Inflammatory macrophage (primary cell): ENCODE data around the gene ITGAD.
A peak's percentile ranks its signal among the peaks of the same experiment; 100 is the strongest.

Source experiments
- DNase-seq, 2 donors: peaks; one replicate each; pipeline ENCODE4 v3.0.0-alpha.2; 2020 to 2022

Gene ITGAD

GRCh38 chr16:31365131-31365865, 27.8 kb upstream of the ITGAD start:
- no peak for DNase-seq

GRCh38 chr16:31367853-31368252, 25.3 kb upstream of the ITGAD start:
- peak; percentile 90 to 95 for DNase-seq

GRCh38 chr16:31371008-31371407, 22.1 kb upstream of the ITGAD start:
- no peak for DNase-seq

DNA sequence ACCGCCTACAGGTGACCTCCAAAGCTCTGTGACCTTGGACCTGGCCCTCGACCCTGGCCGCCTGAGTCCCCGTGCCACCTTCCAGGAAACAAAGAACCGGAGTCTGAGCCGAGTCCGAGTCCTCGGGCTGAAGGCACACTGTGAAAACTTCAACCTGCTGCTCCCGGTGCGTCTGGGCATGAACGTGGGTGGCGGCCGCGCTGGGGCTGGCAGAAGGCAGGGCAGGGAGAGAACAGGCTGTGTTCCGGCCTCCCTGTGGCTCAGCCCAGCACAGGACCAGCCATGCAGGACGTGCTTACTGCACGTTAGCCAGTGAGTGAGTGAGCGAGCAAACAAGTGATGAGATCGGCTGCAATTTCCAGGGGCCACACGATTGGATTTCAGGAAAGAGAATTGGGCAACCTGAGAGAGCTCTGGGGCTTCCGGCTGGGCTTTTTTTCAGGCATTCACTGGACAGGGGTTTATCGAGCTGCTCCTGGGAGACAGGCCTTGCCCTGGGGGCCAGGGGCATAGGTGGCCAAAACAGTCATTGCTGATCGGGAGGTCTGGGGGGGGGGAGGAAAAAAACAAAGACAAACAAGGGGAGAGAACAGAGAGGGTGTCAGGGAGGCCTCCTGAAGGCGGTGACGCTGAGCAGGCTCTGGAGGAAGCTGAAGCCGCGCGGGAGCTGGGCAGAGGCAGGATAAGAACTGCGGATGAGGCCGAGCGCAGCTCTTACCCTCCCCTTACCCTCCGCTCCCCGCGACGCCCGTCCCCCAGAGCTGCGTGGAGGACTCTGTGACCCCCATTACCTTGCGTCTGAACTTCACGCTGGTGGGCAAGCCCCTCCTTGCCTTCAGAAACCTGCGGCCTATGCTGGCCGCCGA, 21.3 kb upstream of the ITGAD start:
- no peak for DNase-seq

DNA sequence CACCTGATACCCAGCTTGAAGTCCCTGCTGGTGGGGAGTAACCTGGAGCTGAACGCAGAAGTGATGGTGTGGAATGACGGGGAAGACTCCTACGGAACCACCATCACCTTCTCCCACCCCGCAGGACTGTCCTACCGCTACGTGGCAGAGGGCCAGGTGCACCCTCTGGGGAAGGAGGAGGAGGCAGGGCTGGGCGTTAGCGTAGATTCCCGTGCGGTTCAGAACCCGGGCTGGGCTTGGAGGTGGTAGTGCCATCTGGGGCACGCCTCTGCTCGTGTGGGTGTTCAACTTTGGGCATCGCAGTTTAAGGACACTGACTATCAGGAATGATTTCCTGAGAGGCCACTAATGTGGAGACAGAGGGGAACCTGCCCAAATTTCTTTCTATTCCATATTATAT, 19.9 kb upstream of the ITGAD start:
- DNase-seq: no peak

GRCh38 chr16:31375231-31375630, 17.9 kb upstream of the ITGAD start:
- DNase-seq: no peak

GRCh38 chr16:31376705-31377104, 16.4 kb upstream of the ITGAD start:
- DNase-seq: no peak

DNA sequence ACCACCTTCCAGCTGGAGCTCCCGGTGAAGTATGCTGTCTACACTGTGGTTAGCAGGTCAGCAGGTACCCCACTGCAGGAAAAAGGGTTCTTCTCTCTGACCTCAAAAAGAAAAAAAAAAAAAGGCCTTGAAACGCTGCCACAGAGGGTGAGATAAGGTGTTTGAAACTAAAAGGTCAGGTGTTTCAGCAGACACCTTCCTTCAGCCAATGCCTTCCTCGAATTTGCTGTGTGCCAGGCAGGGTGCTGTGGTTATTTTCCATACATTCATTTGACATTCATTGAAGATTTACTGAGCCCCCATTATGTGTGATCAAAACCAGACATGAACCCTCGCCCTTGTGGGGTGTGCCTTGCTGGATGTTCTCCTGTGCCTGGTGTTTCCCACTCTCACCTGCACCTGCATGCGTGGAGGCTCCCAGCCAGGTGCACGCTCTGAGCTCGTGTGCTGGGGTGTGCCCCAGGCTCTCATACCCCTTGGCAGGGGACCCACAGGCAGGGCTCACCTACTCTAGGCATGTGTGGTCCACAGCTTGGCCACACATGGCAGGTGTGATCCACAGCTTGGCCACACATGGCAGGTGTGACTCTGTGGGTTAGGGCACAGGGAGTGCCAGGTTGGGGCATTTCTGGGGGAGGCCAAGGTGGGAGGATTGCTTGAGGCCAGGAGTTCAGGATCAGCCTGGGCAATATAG, 15.8 kb upstream of the ITGAD start:
- no peak for DNase-seq

- no peak for DNase-seq
Observed at GRCh38 chr16:31380201-31380600, 12.9 kb upstream of the ITGAD start.

DNA sequence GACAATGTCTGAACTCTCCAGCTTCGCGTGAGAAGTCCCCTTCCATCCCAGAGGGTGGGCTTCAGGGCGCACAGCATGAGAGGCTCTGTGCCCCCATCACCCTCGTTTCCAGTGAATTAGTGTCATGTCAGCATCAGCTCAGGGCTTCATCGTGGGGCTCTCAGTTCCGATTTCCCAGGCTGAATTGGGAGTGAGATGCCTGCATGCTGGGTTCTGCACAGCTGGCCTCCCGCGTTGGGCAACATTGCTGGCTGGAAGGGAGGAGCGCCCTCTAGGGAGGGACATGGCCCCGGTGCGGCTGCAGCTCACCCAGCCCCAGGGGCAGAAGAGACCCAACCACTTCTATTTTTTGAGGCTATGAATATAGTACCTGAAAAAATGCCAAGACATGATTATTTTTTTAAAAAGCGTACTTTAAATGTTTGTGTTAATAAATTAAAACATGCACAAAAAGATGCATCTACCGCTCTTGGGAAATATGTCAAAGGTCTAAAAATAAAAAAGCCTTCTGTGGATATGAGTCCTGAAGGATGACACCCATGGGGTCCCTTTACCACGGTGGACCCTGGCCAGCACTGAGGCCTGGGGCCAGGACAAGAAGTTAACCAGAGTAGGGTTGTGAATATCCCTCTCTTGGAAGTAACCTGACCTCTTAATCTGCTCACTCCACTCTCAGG, 10.5 kb upstream of the ITGAD start:
- peak; percentile 64 to 65 for DNase-seq

DNA sequence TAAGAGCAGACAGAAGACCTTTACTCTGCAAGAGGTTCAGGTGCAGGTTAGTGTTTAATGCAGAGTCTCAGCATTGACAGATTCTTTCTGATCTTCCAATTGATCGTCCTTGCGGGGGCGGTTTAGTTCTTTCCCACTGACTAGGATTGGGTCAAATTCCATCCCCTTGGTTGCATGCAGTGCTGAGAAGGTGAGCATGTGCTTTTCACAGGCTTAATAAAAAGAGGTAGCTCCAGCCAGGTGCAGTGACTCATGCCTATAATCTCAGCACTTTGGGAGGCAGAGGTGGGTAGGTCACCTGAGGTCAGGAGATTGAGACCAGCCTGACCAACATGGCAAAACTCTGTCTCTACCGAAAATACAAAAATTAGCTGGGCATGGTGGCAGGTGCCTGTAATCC, 7.5 kb upstream of the ITGAD start:
- DNase-seq: no peak

GRCh38 chr16:31386157-31386984, 6.8 kb upstream of the ITGAD start:
- DNase-seq: peak; percentile 86 to 92

DNA sequence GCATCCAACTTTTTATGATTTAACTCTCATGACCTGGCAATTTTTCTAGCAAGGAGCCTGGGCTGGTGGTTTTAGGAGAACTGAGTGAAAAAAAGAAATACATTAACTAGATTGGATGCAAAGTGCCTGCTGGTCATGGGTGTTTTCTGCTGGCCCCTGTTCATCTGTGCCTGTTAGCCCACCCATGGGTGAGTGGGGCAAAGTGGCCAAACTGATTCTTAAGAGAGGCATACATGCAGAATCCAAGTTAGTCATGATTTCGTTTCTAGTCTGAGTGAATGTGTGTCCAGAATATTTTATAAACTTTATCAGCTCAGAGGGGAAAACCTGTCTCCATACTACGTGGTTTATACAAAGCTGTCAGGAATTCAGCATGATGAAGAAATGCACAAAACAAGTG, 4.6 kb upstream of the ITGAD start:
- DNase-seq: no peak

DNA sequence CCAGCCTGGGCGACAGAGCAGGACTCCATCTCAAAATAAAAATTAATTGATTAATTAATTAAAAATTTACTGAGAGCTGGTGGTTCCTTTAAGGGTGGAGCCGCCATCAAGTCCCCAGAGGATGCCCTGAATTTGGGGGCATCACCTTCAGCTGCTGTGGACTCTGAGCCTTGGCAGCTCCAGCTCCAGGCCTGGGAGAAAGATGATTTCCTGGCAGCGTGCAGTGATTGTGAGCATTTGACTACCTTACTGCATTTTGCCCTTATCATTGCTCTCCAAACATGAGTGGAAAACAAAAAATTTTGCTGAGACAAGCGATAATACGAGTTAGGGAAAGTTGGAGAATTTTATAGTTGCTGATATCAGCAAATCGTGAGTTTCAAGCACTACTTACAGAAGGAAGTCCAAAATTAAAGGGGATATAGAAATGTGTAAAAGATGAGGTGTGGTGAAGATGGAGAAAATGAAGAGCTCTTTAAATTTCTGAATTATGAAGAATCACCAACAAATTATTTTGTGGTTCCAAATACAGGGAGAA, 2.6 kb upstream of the ITGAD start:
- no peak for DNase-seq

DNA sequence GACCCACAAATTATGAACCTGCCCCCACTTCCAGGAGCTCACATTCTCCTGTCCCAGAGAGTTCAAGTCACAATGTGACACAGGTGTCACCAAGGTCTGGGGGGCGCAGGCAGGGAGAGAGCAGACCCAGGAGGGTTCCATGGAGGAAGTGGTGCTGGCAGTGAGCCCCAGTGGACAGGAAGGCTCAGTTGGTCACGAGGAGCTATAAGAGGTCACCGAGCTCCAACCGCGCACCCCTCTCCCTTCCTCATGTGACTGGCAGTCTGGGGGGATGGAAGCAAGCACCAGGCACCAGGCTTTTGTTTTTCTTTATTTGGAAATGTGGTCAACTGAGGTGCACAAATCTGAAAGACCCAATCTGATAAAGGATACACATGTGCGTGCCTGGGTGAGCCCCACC, 2.5 kb downstream of the ITGAD start:
- DNase-seq: peak; percentile 62 to 68

GRCh38 chr16:31397096-31397660, 4.0 kb downstream of the ITGAD start:
- peak; percentile 46 to 59 for DNase-seq

DNA sequence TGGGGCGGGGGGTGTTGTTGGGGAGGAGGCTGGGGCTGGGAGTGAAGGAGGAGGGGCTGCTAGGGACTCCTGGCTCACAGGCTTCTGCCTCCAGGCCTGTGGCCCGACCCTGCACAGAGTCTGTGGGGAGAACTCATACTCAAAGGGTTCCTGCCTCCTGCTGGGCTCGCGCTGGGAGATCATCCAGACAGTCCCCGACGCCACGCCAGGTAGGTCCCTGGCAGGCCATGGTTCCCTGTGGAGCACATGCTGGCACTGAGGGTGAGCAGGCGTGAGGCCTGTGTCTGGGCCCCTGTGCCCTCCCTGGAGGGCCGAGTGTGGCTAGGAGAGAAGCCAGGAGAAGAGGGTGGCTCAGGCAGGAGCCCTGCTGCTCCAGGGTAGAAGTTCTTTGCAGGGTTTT, 4.6 kb downstream of the ITGAD start:
- DNase-seq: no peak

GRCh38 chr16:31400191-31400590, 7.1 kb downstream of the ITGAD start:
- peak; percentile 44 to 47 for DNase-seq

DNA sequence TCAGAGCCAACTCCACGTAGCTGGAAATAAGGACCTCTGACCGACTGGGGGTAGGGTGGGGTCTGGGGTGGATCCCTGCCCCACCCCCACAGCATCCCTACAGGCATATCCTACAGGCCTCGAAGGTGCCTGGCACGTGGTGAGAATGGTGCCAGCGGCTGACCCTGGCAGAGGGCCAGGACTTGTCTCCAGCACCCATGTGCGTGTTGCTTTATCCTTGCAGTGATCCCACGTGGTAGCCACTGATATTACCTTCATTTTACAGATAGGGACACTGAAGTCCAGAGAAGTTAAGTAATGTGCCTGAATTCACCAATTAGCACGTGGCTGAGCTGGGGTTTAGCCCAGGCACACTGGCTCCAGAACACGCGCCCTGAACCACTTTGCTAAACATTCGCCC, 8.3 kb downstream of the ITGAD start:
- no peak for DNase-seq

DNA sequence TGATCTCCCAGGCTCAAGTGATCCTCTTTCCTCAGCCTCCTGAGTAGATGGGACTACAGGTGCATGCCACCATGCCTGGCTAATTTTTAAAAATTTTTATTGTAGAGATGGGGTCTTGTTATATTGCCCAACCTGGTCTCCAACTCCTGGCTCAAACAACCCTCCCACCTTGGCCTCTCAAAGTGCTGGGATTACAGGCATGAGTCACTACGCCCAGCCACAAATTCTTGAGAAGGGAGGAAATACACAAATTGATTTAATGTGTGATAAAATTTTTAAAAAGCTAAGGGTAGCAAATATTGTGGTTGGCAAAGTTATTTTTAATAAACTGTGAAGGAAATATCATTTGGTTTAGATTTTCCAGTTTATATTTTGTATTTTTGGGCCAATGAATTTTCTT, 9.6 kb downstream of the ITGAD start:
- DNase-seq: no peak
